ENCODE data around the gene ZNF317.

The ZNF317 gene

DNA sequence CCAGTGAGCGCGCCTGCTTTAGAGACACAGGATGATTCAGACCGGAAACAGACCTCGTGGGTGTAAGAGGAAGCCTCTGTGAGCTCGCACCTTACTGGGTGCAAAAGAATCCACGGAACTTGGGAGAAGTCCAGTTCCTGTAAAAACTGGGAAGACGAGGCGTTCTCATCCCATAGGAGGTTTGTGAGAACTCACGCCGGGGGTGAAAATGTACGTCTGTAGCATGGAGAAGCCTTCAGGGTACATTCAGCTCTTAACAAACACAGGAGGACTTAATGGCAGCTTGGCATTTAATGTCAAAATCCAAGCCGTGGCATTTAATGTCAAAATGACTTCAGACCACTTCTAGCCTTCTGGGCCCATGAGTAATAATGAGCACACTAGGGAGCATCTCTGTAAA, 21.2 kb downstream of the ZNF317 start:
- in situ Hi-C loops (cut with MboI; ENCODE audit: low pct_unique_long_range_greater_than_20kb, low sequenced_read_pairs, unreplicated experiment): no loop called here
- DNase-seq (ENCODE audit: low spot score): no peak
- TF ChIP-seq, protein P1, sequence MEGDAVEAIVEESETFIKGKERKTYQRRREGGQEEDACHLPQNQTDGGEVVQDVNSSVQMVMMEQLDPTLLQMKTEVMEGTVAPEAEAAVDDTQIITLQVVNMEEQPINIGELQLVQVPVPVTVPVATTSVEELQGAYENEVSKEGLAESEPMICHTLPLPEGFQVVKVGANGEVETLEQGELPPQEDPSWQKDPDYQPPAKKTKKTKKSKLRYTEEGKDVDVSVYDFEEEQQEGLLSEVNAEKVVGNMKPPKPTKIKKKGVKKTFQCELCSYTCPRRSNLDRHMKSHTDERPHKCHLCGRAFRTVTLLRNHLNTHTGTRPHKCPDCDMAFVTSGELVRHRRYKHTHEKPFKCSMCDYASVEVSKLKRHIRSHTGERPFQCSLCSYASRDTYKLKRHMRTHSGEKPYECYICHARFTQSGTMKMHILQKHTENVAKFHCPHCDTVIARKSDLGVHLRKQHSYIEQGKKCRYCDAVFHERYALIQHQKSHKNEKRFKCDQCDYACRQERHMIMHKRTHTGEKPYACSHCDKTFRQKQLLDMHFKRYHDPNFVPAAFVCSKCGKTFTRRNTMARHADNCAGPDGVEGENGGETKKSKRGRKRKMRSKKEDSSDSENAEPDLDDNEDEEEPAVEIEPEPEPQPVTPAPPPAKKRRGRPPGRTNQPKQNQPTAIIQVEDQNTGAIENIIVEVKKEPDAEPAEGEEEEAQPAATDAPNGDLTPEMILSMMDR (IDR thresholded peaks at IDR 0.05; ENCODE audit: extremely low read depth, insufficient read depth, missing control alignments): no peak

DNA sequence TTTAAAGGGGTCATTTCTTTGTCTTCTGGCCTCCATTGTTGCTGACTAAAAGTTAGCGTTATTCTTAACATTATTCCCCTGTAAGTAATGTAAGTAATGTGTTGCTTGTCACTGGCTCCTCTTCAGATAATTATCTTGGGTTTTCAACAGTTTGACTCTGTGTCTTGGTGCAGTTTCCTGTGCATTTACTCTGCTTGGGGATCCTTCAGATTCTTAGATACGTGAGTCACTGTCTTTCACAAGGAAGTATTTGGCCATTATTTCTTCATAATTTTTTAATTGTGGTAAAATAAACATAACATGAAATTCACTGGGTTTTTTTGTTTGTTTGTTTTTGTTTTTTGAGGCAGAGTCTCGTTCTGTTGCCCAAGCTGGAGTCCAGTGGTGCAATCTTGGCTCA, 25.1 kb downstream of the ZNF317 start:
- in situ Hi-C loops (cut with MboI; ENCODE audit: low pct_unique_long_range_greater_than_20kb, low sequenced_read_pairs, unreplicated experiment): no loop called here
- no peak for DNase-seq (ENCODE audit: low spot score)
- TF ChIP-seq, protein P1 (IDR thresholded peaks at IDR 0.05; ENCODE audit: extremely low read depth, insufficient read depth, missing control alignments): no peak

DNA sequence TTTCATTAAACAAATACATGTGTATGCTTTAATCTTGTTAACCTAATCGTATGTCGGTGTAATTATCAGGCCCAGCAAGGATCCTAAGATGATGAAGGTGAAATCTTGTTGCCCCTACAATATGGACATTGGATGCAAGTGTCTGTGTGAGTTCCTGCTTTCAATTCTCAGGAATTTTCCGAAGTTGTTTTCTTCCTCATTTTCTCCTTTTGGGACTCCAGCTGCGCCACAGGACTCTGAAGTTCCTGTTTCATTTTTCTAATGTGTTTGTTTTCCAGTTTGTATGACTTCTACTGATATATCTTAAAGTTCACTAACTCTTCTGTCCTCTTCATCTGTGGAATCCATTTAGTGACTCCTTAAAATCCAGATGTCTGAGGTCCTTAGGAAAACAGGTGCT, 26.6 kb downstream of the ZNF317 start:
- in situ Hi-C loops (cut with MboI; ENCODE audit: low pct_unique_long_range_greater_than_20kb, low sequenced_read_pairs, unreplicated experiment): no loop called here
- TF ChIP-seq, protein P1 (IDR thresholded peaks at IDR 0.05; ENCODE audit: extremely low read depth, insufficient read depth, missing control alignments): no peak

DNA sequence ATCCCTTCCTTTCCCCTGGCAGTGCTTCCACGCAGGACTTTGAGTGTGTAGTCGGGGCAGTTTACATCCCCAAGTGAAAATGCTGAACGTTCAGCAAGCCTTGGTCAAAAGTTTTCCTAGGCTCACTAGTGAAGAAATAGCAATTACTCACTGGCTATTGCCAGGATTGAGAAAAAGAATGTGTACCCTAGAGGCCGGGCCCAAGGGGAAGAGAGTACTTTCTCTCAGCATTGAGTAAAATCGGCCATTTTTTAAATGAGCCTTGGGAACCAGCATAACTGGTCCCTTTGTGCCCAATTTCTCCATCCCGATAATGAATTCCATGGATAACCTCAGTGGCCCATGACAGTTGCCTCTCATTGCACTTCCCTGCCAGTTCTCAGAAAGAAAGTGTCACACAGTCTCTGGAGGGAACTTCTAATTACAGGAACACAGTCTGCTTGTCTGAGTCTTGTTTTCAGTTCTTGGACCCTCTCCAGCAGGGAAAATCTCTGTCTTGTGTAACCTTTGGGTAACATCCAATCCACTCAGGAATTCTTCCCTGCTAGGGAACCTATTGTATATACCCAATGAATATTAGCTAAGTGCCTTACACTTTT, 31.3 kb downstream of the ZNF317 start:
- DNase-seq (ENCODE audit: low spot score): no peak
- TF ChIP-seq, protein P1 (IDR thresholded peaks at IDR 0.05; ENCODE audit: extremely low read depth, insufficient read depth, missing control alignments): no peak
- in situ Hi-C loops (cut with MboI; ENCODE audit: low pct_unique_long_range_greater_than_20kb, low sequenced_read_pairs, unreplicated experiment): no loop called here

More for the DNA sequence above, 26.6 kb downstream of the ZNF317 start:
- no peak for DNase-seq (ENCODE audit: low spot score)

DNA sequence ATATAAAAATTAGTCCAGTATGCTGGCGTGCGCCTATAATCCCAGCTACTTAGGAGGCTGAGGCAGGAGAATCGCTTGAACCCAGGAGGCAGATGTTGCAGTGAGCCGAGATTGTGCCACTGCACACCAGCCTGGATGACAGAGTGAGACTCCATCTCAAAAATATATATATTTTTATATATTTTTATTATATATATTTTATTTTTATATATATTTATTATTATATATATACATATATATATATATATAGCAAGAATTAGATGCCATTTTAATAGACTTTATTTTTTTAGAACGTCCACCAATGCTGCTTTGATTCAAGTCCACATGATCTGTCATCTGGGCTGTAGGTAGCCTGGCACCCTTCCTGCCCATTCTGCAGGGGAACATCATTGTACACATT, 35.1 kb downstream of the ZNF317 start:
- TF ChIP-seq, protein P1 (IDR thresholded peaks at IDR 0.05; ENCODE audit: extremely low read depth, insufficient read depth, missing control alignments): no peak
- no peak for DNase-seq (ENCODE audit: low spot score)
- in situ Hi-C loops (cut with MboI; ENCODE audit: low pct_unique_long_range_greater_than_20kb, low sequenced_read_pairs, unreplicated experiment): no loop called here

DNA sequence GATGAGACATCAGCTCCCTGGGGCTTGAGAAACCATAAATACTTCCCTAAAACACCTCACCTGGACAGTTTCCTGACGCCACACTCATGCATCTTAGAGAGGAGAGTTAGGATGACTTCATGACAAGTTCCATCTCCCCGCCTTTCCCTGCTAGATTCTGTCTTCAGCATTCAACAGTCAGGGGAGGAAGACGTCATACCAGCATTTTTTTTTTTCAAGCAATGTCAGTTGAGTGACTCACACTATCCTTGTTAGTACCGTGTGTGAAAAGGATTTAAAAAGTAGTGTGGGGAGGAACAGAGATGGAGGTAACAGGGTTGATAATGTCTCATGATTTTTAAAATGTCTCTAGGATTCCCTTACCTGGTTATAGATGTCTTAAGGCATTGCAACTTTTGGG, 38.7 kb downstream of the ZNF317 start, which contains the start of gene OR7D2:
OR7D2 (plus strand) TSS at position 79 of the 400 bp plus-strand sequence. CDS start 6,803 bp downstream, outside the sequence.
- no peak for DNase-seq (ENCODE audit: low spot score)
- TF ChIP-seq, protein P1 (IDR thresholded peaks at IDR 0.05; ENCODE audit: extremely low read depth, insufficient read depth, missing control alignments): no peak
- in situ Hi-C loops (cut with MboI; ENCODE audit: low pct_unique_long_range_greater_than_20kb, low sequenced_read_pairs, unreplicated experiment): no loop called here
